SKM-1 treated with dmso at 0.1 percent for 144 hours (cell line): ENCODE measurements around the gene TDRD12.
"Not testable (repeated sequence)": the region's sequence is repeated elsewhere in the genome, so short reads cannot be mapped to it uniquely, and the experiment has no call there.

Source experiments
- DNase-seq: peaks from one replicate; lab custom pipeline; 2025; ENCODE audit not compliant: unreplicated experiment; lab: John Stamatoyannopoulos, UW

The TDRD12 gene

GRCh38 chr19:32744555-32745325 lies 25.2 kb downstream of the TDRD12 start:
- no peak for DNase-seq

GRCh38 chr19:32745594-32746251 lies 26.2 kb downstream of the TDRD12 start:
- not testable (repeated sequence) for DNase-seq

- not testable (repeated sequence) for DNase-seq
Observed at GRCh38 chr19:32746631-32747196, 27.1 kb downstream of the TDRD12 start.

- no peak for DNase-seq
Observed at GRCh38 chr19:32748497-32748896, 28.9 kb downstream of the TDRD12 start.

- no peak for DNase-seq
Observed at GRCh38 chr19:32748948-32749347, 29.4 kb downstream of the TDRD12 start.

- DNase-seq: no peak
Observed at GRCh38 chr19:32749361-32749760, 29.8 kb downstream of the TDRD12 start.

GRCh38 chr19:32750441-32751055 lies 31.0 kb downstream of the TDRD12 start:
- peak; percentile 22 for DNase-seq

GRCh38 chr19:32751066-32751465 lies 31.5 kb downstream of the TDRD12 start:
- DNase-seq: no peak

GRCh38 chr19:32757189-32757588 lies 37.6 kb downstream of the TDRD12 start:
- DNase-seq: no peak

- not testable (repeated sequence) for DNase-seq
Observed at GRCh38 chr19:32765365-32765764, 45.8 kb downstream of the TDRD12 start.

GRCh38 chr19:32767951-32768679 lies 48.5 kb downstream of the TDRD12 start:
- no peak for DNase-seq

GRCh38 chr19:32771596-32771995 lies 52.0 kb downstream of the TDRD12 start:
- no peak for DNase-seq

GRCh38 chr19:32773126-32773525 lies 53.6 kb downstream of the TDRD12 start:
- no peak for DNase-seq

GRCh38 chr19:32779082-32779481 lies 59.5 kb downstream of the TDRD12 start:
- no peak for DNase-seq

- DNase-seq: no peak
Observed at GRCh38 chr19:32781280-32781679, 61.7 kb downstream of the TDRD12 start.

- DNase-seq: not testable (repeated sequence)
Observed at GRCh38 chr19:32782089-32782488, 62.5 kb downstream of the TDRD12 start.

GRCh38 chr19:32787161-32787813 lies 67.7 kb downstream of the TDRD12 start:
- not testable (repeated sequence) for DNase-seq

- not testable (repeated sequence) for DNase-seq
Observed at GRCh38 chr19:32787895-32788294, 68.3 kb downstream of the TDRD12 start.

GRCh38 chr19:32789429-32789828 lies 69.9 kb downstream of the TDRD12 start:
- DNase-seq: no peak

GRCh38 chr19:32798201-32798600 lies 78.6 kb downstream of the TDRD12 start:
- DNase-seq: no peak
